NOMO-1 treated with dmso at 0.1 percent for 144 hours (cell line): ENCODE measurements around the gene NT5DC2.

Experiments used
- DNase-seq: peaks from one replicate; lab custom pipeline; 2025; ENCODE audit not compliant: unreplicated experiment; lab: John Stamatoyannopoulos, UW

Gene NT5DC2

GRCh38 chr3:52525680-52526561 is 7.7 kb downstream of the NT5DC2 start:
- DNase-seq: no peak

- no peak for DNase-seq
These were observed 8.6 kb downstream of the NT5DC2 start for GRCh38 chr3:52524752-52525679.

GRCh38 chr3:52524258-52524751 is 9.4 kb downstream of the NT5DC2 start:
- DNase-seq: no peak

- DNase-seq: no peak
These were observed 10.0 kb downstream of the NT5DC2 start for GRCh38 chr3:52523386-52524257.

GRCh38 chr3:52522651-52523251 is 10.9 kb downstream of the NT5DC2 start:
- DNase-seq: no peak

- no peak for DNase-seq
These were observed 11.6 kb downstream of the NT5DC2 start for GRCh38 chr3:52521881-52522650.

- DNase-seq: no peak
These were observed 12.2 kb downstream of the NT5DC2 start for GRCh38 chr3:52521488-52521824.

GRCh38 chr3:52520716-52521487 is 12.8 kb downstream of the NT5DC2 start:
- no peak for DNase-seq

- DNase-seq: no peak
These were observed 13.5 kb downstream of the NT5DC2 start for GRCh38 chr3:52520141-52520667.

GRCh38 chr3:52519445-52520140 is 14.1 kb downstream of the NT5DC2 start:
- no peak for DNase-seq

GRCh38 chr3:52518723-52519444 is 14.8 kb downstream of the NT5DC2 start:
- DNase-seq: no peak

GRCh38 chr3:52517796-52518722 is 15.6 kb downstream of the NT5DC2 start:
- DNase-seq: no peak

- no peak for DNase-seq
These were observed 17.0 kb downstream of the NT5DC2 start for GRCh38 chr3:52516509-52517195.

- DNase-seq: no peak
These were observed 18.5 kb downstream of the NT5DC2 start for GRCh38 chr3:52515192-52515591.

GRCh38 chr3:52514576-52514975 is 19.1 kb downstream of the NT5DC2 start:
- no peak for DNase-seq

- no peak for DNase-seq
These were observed 20.4 kb downstream of the NT5DC2 start for GRCh38 chr3:52513281-52513680.
